Skeletal muscle cell (primary cell): Measurements from ENCODE around the gene LIPH.
A peak's percentile ranks its signal among the peaks of the same experiment; 100 is the strongest.
"Not testable (repeated sequence)": the region's sequence is repeated elsewhere in the genome, so short reads cannot be mapped to it uniquely, and the experiment has no call there.

Source experiments
- DNase-seq: peaks from one replicate; pipeline ENCODE4 v3.0.0-alpha.2; 2010; ENCODE audit warnings: low read depth
- H3K4me3 ChIP-seq: 2 replicates; pipeline ENCODE4 v1.5.1; 2011; ENCODE audit warnings: low read depth, mild to moderate bottlenecking, control low read depth, low read length, moderate library complexity

The LIPH gene

DNA sequence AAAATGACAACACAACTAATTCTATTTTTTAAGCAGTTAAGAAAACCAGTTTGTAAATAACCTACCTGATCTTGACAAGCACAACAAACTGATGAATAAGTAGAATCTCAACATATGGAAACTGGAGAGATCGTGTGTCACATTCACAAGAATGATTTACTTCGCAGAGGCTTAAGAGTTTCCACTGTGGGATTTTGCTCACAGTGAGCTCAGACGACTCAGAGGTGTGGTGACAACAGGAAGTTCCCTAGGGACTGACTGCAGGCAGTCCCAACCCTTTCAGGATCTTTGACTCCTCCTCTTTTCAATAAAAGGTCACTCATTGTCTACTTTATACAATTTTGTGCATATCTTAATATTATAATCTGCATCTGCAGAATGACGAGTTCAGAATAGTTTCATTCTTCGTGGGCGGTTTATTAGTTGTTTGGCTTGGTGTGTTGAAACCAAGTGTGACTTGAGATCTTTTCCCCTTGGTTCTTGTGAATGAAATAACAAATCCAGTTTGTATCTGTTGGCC, at the start of gene LIPH:
Gene LIPH, minus strand, starts transcription at position 231 of the 520 bp plus-strand sequence. Its CDS starts 117 bp downstream, at position 114.
- DNase-seq, result no peak

DNA sequence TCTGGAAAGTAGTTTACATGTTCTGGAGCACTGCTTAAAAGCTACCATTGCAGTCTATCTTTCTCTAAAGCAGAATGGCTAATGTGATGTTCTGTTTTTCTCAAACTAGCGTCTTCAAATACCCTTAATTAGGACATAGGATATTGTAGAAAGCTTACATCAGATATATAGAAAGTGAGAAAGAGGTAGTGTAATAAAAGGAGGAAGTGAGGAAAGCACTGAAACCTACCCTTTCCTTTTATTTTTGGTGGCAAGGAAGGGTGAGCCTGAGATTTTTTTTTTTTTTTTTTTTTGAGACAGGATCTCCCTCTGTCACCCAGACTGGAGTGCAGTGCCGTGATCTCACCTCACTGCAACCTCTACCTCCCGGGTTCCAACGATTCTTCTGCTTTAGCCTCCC, 43.1 kb upstream of the LIPH start:
- DNase-seq, result no peak
- no peak overlapping the region for H3K4me3 ChIP-seq

More for the DNA sequence above, at the start of gene LIPH:
- no peak within 1 kb of the TSS for H3K4me3 ChIP-seq

DNA sequence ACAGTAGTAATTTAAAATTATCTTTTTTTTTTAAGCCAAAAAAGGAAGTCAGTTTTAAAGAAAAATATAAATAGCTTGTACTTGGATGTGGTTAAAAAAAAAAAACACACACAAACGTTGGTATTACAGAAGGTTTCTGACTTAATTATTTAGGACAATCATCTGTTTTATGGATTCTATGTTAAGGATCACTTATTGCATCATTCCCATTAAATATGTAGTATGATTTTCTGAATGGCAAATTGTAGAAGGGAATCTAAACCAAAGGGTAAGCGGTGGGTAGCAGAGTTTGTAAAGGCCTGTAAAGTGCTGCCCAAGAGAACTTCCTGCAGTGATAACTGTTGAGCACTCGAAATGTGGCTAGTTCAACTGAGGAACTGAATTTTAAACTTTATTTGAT, 41.7 kb upstream of the LIPH start:
- H3K4me3 ChIP-seq, result no peak overlapping the region
- no peak for DNase-seq

DNA sequence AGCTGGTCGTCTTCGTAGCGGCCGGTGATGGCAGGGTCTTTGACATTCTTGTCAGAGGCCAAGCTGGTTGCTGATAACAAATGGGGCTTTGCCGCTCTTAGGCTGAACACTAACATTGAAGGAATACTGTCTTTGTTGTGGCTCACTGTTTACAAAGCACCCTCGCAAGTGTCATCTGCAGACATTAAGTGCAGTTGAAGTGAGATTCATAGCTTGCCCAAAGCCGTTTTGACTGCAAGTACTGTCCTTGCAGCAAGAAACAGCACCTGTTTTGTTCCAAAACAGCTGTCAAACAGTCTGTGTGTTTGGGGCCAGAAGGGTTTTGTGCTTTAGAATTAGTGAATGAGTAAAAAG, 34.3 kb upstream of the LIPH start:
- H3K4me3 ChIP-seq, result peak overlapping the region; percentile 69
- DNase-seq, result peak; percentile 1

DNA sequence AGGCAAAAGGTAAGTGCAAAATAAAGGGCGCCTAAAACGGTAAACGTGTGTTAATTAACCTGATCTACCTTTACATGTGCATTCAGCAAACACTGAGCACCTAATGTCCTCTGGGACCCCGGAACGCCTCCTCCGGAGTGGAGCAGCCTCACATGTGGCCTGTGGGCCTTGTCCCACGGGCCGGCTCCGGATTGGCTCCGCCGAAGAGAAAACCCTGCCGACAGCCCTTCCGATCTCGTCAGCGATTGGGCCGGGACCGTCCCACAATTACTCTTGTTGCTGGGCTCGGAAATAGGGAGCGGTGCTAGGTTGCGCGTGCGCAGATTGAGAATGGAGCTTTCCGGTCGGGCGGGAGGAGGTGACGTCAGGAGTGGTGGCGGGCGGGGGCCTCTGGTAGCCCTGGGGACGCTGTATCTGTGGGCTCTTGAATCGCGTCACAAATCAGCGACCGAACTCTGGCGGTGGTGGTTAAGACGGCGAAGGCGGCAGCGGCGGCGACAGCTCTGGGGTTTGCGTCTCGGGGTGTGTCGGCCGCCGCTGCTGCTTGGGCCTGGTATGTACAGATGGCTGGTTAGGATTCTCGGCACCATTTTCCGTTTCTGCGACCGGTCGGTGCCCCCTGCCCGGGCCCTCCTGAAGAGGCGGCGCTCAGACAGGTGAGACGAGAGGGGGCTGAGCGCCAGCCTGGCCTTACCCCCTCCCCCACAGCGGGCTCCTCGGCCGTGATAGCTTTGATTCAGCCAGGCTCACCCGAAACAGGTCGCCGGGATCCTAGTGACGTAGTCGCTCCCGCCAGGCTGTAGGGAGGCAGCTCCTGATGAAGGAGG, 33.7 kb upstream of the LIPH start, which contains the start of gene SENP2:
Gene SENP2, plus strand, starts transcription at position 437 of the 827 bp plus-strand sequence. Its CDS starts 119 bp downstream, at position 556.
- DNase-seq, result peak; percentile 94
- peak within 1 kb of the TSS; percentile 69 for H3K4me3 ChIP-seq

DNA sequence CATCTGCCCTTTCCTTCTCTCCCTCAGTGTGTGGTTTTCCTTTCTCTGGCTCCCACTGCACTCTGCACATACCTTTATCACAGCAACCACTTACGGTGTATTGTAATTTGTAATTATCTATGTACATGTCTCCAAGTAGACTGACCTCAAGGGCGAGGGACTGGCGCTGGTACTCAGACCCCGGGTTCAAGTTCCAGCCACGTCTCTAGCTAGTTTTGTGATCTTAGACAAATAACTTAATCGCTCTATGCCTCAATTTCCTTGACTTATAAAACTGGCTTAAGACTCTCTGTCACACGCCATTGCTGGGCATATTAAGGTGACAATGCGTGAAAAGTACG, 33.1 kb upstream of the LIPH start:
- H3K4me3 ChIP-seq, result peak overlapping the region; percentile 69

DNA sequence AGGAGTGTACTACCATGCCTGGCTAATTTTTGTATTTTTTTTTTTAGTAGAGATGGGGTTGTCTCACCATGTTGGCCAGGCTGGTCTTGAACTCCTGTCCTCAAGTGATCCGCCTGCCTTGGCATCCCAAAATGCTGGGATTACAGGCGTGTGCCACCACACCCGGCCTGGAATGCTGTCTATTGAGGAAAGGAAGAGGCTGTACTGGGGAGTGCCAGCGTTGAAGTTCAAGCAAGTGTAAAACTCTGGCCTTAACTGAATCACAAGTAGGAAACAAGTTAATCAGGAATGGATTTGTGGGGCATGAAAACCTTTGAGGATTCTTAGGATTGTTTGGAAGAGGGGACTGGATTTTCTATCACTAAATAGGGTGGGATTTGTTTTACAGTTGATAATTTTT, 32.3 kb upstream of the LIPH start:
- DNase-seq, result no peak
- H3K4me3 ChIP-seq, result no peak overlapping the region

More for the DNA sequence above, 33.1 kb upstream of the LIPH start:
- DNase-seq, result no peak

DNA sequence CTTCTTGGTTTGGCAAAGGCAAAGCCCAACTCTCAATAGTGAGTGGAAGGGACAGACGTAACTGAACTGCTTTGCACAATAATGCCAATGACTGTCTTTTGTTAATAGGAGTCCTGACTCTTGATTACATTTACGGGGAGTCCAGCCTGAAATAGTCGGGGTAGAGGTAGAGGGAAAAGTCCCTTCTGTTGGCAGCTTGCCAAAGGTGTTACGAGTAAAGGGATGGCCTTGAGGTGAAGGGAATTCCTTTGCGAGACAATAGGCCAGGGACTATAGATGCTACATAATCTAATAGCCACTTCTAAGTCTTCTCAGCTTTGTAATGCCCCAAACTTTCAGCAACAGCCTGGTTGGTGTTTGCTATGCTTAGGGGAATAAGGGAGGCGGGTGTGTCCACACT, 31.5 kb upstream of the LIPH start:
- no peak overlapping the region for H3K4me3 ChIP-seq
- no peak for DNase-seq

DNA sequence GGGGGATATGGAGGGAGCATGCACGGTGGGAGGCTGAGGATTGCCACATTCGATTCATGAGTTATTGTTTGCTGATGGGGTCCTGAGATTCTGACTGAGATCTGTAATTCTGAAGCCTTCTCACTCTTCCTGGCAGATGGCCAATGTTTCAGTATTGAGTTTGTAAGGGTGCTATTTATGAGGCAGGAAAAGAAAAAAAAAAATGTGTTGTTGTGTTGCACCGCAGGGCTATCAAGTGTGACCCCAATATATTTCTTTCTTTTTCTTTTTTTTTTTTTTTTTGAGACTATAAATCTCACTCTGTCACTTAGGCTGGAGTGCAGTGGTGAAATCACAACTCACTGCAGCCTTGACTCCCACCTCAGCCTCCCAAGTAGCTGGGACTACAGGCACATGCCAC, 30.5 kb upstream of the LIPH start:
- H3K4me3 ChIP-seq, result no peak overlapping the region
- DNase-seq, result no peak

DNA sequence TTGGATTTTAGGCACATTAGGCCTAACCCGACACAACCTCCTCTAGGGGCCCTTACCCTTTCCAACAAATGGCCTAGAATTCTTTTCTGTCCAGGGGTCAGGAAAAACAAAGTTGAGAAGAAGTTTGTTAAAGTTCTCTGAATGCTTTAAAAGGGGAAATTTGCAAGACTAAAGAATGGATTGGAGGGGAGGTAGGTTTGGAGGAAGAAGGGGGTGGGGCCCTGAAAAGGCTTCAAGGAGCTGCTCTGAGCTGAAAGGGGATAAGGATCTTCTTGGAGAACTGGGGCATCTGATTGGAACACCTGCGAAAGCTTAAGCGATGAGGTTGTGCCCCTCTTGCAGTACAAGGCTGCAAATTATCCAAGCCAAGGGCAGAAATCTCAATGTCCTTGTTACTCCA, 29.8 kb upstream of the LIPH start:
- no peak for DNase-seq
- no peak overlapping the region for H3K4me3 ChIP-seq

DNA sequence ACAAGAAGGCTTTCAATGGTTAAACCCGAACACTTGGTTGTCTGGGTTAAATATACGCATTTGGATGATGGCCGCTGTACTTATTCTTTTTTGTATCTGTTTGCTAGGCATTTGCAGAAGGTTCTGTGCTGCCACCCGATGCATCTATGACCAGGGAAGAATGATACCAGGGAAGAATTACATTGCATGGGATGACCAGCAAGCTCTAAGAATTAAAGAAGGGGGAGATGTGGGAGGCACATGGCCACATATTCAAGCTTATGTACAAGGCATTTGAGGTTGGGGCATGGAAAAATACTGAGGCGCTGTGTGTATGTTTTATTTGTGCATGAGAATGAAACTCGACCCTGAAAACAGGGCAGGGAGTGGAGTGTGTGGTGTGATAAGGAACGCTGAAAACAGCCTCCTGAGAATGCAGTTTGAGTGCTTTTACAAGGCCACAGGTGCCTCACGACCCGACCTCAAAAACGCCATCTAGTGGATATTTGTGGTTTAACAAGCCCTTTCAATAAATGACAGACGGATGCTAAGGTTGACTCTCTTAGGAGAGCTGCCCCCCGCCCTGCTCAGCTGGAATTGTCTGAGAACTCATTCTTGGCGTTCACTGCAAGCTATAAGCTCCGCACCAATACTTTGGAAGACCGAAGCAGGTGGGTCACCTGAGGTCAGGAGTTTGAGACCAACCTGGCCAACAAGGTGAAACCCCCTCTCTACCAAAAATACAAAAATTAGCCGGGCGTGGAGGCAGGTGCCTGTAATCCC, 22.9 kb upstream of the LIPH start:
- not testable (repeated sequence) for DNase-seq

DNA sequence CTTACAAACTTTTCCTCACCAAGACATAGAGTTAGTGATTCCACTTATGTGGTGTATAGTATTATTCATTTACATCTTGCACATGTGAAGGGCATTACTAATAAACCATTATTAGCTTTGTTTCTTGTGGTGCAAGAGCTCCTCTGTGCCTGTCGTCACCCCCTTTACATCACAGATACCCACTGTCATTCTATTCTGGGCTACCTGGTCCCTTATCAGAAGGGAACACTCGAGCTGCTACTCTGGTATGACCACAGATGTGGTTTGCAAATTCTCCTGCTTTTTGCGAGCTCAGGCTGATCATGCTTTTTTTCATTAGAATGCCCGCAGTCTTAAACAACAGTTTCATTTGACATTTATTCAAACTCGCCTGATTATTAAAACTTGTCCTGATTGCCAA, 19.8 kb upstream of the LIPH start:
- DNase-seq, result no peak
- H3K4me3 ChIP-seq, result no peak overlapping the region

More for the DNA sequence above, 22.9 kb upstream of the LIPH start:
- not testable (repeated sequence) for H3K4me3 ChIP-seq

DNA sequence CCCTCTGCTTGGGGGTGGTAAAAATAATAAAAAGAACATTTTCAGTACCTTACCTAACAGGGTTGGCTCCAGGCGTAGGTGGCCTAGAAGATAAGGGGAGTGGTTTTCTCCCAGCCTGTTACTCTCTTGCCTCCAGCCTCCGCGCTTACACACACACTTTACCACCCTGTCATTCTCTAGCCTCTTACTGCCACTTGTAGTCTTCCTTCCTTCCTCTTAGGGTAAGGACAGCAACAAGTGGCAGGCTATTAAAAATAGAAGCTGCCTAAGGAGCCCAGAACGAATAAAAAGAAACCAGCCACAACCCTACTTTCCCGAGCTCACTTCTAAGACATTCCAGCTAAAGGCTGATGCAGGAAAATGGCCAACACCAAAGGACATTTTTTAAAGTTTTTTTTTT, 9.6 kb upstream of the LIPH start:
- DNase-seq, result no peak
- H3K4me3 ChIP-seq, result no peak overlapping the region

DNA sequence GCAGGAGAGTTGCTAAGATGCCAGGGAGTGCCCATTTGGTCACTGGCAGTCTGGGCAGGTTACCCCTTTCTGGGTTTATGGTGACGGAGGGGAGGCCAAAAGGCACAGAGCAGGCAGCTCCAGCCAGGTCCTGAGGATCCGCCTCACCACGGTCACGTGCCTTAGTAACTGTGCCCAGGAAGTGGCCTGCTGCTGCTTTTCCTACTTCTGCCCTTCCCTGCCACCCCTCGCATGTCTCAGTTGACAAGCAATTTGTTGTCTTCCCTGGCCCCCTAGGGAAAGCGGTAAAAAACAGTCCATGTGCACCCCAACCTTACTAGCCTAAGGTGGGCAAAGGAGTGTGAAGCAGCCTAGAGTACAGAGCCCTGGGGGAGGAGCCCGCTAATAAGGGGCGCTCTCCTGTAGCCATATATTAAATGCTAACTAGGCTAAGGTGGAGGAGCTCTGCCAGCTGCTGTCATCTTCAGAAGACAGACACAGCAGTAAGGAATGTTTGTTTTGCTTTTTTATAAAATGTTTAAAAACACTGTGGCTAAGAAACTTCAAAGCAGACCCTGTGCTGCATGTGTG, 9.1 kb upstream of the LIPH start:
- no peak for DNase-seq
- no peak overlapping the region for H3K4me3 ChIP-seq

DNA sequence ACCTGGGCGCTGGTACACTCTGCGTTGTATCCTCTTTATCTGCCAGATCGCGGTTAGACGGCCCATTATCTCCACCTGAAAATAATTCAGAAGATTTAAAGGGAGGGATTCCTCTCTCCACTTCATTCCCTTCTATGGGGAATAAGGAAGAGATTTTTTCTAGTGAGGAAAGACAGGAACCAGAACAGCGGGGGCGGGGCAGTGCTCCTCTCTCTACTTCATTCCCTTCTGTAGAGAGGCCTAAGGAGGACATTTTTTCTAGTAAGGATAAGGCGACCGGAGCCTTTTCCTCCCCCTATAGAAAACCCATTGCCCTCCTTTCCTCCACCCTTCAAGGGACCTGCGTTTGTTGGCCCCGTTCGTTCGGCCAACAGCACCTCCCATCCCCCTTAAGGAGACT, 8.3 kb upstream of the LIPH start:
- DNase-seq, result no peak
- no peak overlapping the region for H3K4me3 ChIP-seq

DNA sequence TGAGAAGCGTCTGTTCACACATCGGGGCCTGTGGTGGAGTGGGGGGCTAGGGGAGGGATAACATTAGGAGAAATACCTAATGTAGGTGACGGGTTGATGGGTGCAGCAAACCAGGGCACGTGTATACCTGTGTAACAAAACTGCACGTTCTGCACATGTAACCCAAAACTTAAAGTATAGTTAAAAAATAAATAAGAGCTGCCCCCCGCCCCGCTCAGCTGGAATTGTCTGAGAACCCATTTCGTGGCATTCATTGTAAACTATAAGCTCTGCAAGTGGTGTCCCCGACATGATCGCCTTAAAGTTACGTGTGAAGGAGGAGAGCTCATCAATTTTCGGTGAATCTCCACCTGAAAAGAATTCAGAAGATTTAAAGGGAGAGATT, 7.3 kb upstream of the LIPH start:
- DNase-seq, result no peak
- no peak overlapping the region for H3K4me3 ChIP-seq

DNA sequence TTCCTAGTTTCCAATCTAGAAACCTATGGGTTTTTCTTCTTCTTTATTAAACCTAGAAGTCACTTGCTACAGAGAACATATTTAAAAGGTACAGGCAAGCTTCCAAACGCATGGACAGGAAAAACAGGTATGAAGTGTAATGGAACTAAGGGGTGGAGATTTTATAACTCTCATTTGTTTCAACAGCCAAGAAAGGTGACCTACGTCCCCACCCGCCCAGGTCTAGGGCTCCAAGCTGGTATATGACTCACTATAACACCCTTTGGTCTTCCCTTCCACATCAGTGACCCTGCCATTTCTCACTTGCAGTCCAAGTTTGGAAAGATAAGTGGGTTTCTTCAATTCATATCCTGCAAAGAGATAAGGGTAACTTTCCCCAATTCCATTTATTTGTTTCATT, 6.0 kb upstream of the LIPH start:
- H3K4me3 ChIP-seq, result no peak overlapping the region
- no peak for DNase-seq

DNA sequence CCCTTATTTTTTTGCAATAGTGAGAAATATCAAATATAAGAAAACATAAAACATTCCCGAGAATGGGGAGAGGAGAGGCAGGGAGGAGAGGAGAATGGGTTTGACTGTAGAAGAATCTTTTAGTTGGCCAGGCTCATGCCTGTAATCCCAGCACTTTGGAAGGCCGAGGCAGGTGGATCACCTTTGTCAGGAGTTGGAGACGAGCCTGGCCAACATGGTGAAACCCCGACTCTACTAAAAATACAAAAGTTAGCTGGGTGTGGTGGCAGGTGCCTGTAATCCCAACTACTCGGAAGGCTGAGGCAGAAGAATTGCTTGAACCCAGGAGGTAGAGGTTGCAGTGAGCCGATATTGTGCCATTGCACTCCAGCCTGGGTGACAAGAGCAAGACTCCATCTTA, 4.3 kb upstream of the LIPH start:
- not testable (repeated sequence) for DNase-seq

DNA sequence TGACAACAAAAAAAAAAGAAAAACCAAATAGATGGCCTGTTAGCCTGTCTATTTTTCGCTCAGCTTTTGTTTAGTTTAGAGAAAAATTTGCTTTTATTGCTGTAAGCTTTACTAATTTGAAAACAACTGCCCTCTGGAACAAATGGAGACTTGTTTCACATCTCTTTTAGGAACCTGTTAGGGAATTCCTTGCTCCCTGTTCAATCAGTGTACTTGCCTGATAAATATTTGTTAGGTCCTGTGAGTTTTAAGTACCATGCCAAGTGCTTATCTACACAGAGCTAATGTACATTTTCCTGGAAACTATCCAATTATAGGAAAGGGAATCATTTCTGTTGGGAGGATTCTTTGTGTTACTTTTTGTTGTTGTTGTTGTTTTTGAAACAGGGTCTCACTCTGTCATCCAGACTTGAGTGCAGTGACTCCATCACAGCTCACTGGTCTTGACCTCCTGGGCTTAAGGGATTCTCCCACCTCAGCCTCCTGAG, 3.5 kb upstream of the LIPH start:
- H3K4me3 ChIP-seq, result no peak overlapping the region
- DNase-seq, result no peak

More for the DNA sequence above, 4.3 kb upstream of the LIPH start:
- H3K4me3 ChIP-seq, result not testable (repeated sequence)

DNA sequence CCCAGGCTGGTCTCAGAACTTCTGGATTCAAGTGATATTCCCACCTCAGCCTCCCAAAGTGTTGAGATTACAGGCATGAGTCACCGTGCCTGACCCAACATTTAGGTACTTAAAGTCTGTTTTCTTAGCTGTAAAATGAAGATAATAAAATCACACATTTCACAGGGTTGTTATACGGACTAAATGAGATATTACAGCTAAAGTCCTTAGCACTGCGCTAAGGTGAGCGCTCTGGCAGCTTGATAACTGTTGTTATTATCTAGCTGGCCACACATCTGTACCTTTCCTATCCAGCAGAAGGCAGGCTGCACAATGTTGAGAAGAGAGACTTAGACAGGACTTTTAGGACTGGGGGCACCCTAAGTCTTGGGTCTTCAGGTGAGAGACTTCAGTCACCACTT, 2.7 kb upstream of the LIPH start:
- no peak overlapping the region for H3K4me3 ChIP-seq
- no peak for DNase-seq
